ENCODE measurements around the gene ADGRL3. TPM values are rescaled to one million over a fixed set of nuclear protein-coding genes. Genes with fewer than 3 reads are reported as not detected.

Gene ADGRL3
- polyA plus RNA-seq, 1 experiment: 0.35 TPM

GRCh38 chr4:61648264-61648663, 448.1 kb downstream of the ADGRL3 start:
- POLR2A ChIA-PET: interaction anchor here (0.7 kb wide), 1 partner anchor 81 kb away, joined by 3 read pairs; no protein-coding TSS in a partner anchor
- no peaks in the 10 kb centered on the region for H3K27me3 ChIP-seq (ENCODE audit: control insufficient read depth, insufficient read depth, low read length)
- no peak overlapping the region for H3K4me3 ChIP-seq (ENCODE audit: low read depth, low read length)
- no peak for DNase-seq (ENCODE audit: low read depth, low spot score)
- CTCF ChIA-PET: interaction anchor here (0.6 kb wide), 1 partner anchor 1325 kb away, joined by 4 read pairs; no protein-coding TSS in a partner anchor
- TF ChIP-seq CTCF (IDR thresholded peaks at IDR 0.05; ENCODE audit: low read depth, low read length): no peak
- no peaks in the 10 kb centered on the region for H3K9me3 ChIP-seq (ENCODE audit: control insufficient read depth, insufficient read depth, low read length)
- H3K27ac ChIP-seq (ENCODE audit: low read depth, low read length): no peak overlapping the region

- no peak for TF ChIP-seq CTCF (IDR thresholded peaks at IDR 0.05; ENCODE audit: low read depth, low read length)
- CTCF ChIA-PET: no interaction called here
- no peak overlapping the region for H3K4me3 ChIP-seq (ENCODE audit: low read depth, low read length)
- no peak for DNase-seq (ENCODE audit: low read depth, low spot score)
- H3K27ac ChIP-seq (ENCODE audit: low read depth, low read length): no peak overlapping the region
- H3K27me3 ChIP-seq (ENCODE audit: control insufficient read depth, insufficient read depth, low read length): no peaks in the 10 kb centered on the region
- H3K9me3 ChIP-seq (ENCODE audit: control insufficient read depth, insufficient read depth, low read length): peaks cover 1% of the 10 kb centered on the region; the same call in 1 of the 2 replicates
- POLR2A ChIA-PET: no interaction called here
These were observed 456.9 kb downstream of the ADGRL3 start for GRCh38 chr4:61657016-61657415.

GRCh38 chr4:61661960-61662359, 461.8 kb downstream of the ADGRL3 start:
- no peaks in the 10 kb centered on the region for H3K27me3 ChIP-seq (ENCODE audit: control insufficient read depth, insufficient read depth, low read length)
- peaks cover 8% of the 10 kb centered on the region; the same call in 1 of the 2 replicates for H3K9me3 ChIP-seq (ENCODE audit: control insufficient read depth, insufficient read depth, low read length)
- POLR2A ChIA-PET: no interaction called here
- no peak overlapping the region for H3K27ac ChIP-seq (ENCODE audit: low read depth, low read length)
- TF ChIP-seq CTCF (IDR thresholded peaks at IDR 0.05; ENCODE audit: low read depth, low read length): no peak
- CTCF ChIA-PET: no interaction called here
- H3K4me3 ChIP-seq (ENCODE audit: low read depth, low read length): no peak overlapping the region
- DNase-seq (ENCODE audit: low read depth, low spot score): no peak

GRCh38 chr4:61662362-61662761, 462.2 kb downstream of the ADGRL3 start:
- TF ChIP-seq CTCF (IDR thresholded peaks at IDR 0.05; ENCODE audit: low read depth, low read length): no peak
- H3K27me3 ChIP-seq (ENCODE audit: control insufficient read depth, insufficient read depth, low read length): no peaks in the 10 kb centered on the region
- DNase-seq (ENCODE audit: low read depth, low spot score): no peak
- ChIA-PET CTCF (no interaction called here), POLR2A (no interaction called here)
- no peak overlapping the region for H3K4me3 ChIP-seq (ENCODE audit: low read depth, low read length)
- H3K27ac ChIP-seq (ENCODE audit: low read depth, low read length): no peak overlapping the region
- peaks cover 8% of the 10 kb centered on the region; the same call in 1 of the 2 replicates for H3K9me3 ChIP-seq (ENCODE audit: control insufficient read depth, insufficient read depth, low read length)

- no peak for DNase-seq (ENCODE audit: low read depth, low spot score)
- no peak for TF ChIP-seq CTCF (IDR thresholded peaks at IDR 0.05; ENCODE audit: low read depth, low read length)
- POLR2A ChIA-PET: no interaction called here
- CTCF ChIA-PET: interaction anchor here (0.6 kb wide), 1 partner anchor 48 kb away, joined by 3 read pairs; no protein-coding TSS in a partner anchor
- no peaks in the 10 kb centered on the region for H3K27me3 ChIP-seq (ENCODE audit: control insufficient read depth, insufficient read depth, low read length)
- H3K27ac ChIP-seq (ENCODE audit: low read depth, low read length): no peak overlapping the region
- H3K9me3 ChIP-seq (ENCODE audit: control insufficient read depth, insufficient read depth, low read length): peaks cover 8% of the 10 kb centered on the region; the same call in 1 of the 2 replicates
- no peak overlapping the region for H3K4me3 ChIP-seq (ENCODE audit: low read depth, low read length)
These were observed 463.2 kb downstream of the ADGRL3 start for GRCh38 chr4:61663310-61663709.
